ENCODE measurements around the gene DSCAM.

DNA sequence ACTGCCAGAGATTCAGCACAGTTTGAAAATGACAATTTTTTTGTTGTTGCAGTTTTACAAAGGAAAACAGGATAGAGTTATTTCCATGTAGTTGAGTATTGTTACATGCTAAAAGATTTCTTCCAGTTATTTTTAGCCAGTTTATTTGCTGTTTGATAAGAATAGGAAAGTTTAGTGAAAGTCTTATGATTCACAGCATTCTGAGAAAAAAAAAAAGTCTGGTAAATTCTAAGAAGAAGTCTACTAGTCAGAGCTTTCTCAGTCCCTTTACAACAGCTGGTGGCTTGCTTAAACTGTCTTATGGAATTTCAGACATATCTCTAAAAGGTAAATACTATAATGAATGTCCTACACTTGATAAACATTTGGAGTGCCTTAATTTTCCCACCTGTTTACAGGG lies 341.7 kb downstream of the DSCAM start:
- TF ChIP-seq POLR2AphosphoS5 (IDR thresholded peaks at IDR 0.05; ENCODE audit: low read depth, low read length) (no peak), TAF1 (IDR thresholded peaks at IDR 0.05; ENCODE audit: borderline replicate concordance, low read depth, low read length) (no peak), POLR2A (IDR thresholded peaks at IDR 0.05; ENCODE audit: low read depth, low read length) (no peak)
